Adrenal gland (tissue), 5 donors: ENCODE data around the gene R3HDM4.

Experiments
- CTCF ChIP-seq, 6 experiments: fragments of 450-650 bp in 4 of 6; fragments of 200-600 bp in 2 of 6; sonication (generic) in 1 of 6; IDR thresholded peaks; 1 replicate in 5 of 6; 2 replicates in 1 of 6; pipeline versions ENCODE4 v1.5.1 to v1.8.0; 2016 to 2021; ENCODE audit warnings: antibody characterized with exemption in 6 of 6, mild to moderate bottlenecking in 2 of 6, moderate library complexity in 1 of 6
- POLR2A ChIP-seq, 2 donors: fragments of 450-650 bp; IDR thresholded peaks; one replicate each; pipeline ENCODE4 v1.6.1; 2017; ENCODE audit warnings: antibody characterized with exemption in 2 of 2, mild to moderate bottlenecking in 2 of 2, moderate library complexity in 1 of 2
- donor health status: DM: no; HTN: no; CAD: no.

GRCh38 chr19:960601-960938 lies 47.6 kb upstream of the R3HDM4 start:
- no peak for TF ChIP-seq CTCF (IDR thresholded peaks at IDR 0.05)
- no peak for TF ChIP-seq POLR2A (IDR thresholded peaks at IDR 0.05)
